Choroid plexus epithelial cell (primary cell): Measurements from ENCODE around the gene DARS2.

ENCODE experiments used
- DNase-seq: peaks from one replicate; pipeline ENCODE4 v3.0.0-alpha.2; 2010; ENCODE audit warnings: low read depth
- H3K4me3 ChIP-seq: 2 replicates; pipeline ENCODE4 v1.5.1; 2011; ENCODE audit warnings: low read depth, mild to moderate bottlenecking, control low read depth, low read length, moderate library complexity
- CTCF ChIP-seq: conservative IDR thresholded peaks from 2 replicates; pipeline ENCODE4 v1.5.1; 2011; ENCODE audit warnings: low read depth, mild to moderate bottlenecking, control low read depth, inconsistent platforms, low read length, moderate library complexity

DARS2 gene

GRCh38 chr1:173903827-173904531, 79.5 kb downstream of the DARS2 start:
- no peak for DNase-seq
- H3K4me3 ChIP-seq: no peak overlapping the region
- TF ChIP-seq CTCF: no peak
